Brain pericyte (primary cell): ENCODE measurements around the gene C11orf86.
"Not testable (repeated sequence)": the region's sequence is repeated elsewhere in the genome, so short reads cannot be mapped to it uniquely, and the experiment has no call there.

ENCODE experiments used
- DNase-seq: peaks from one replicate; pipeline ENCODE4 v3.0.0-alpha.2; 2012; ENCODE audit warnings: low read depth, low spot score

Gene C11orf86

DNA sequence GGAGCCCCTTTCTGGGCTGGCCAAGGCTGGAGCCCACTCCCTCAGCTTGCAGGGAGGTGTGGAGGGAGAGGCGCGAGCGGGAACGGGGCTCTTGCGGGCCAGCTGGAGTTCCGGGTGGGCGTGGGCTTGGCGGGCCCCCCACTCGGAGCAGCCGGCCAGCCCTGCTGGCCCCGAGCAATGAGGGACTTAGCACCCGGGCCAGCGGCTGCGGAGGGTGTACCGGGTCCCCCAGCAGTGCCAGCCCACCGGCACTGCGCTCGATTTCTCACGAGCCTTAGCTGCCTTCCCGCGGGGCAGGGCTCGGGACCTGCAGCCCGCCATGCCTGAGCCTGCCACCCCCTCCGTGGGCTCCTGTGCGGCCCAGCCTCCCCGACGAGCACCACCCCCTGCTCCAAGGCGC is 13.6 kb downstream of the C11orf86 start:
- not testable (repeated sequence) for DNase-seq

DNA sequence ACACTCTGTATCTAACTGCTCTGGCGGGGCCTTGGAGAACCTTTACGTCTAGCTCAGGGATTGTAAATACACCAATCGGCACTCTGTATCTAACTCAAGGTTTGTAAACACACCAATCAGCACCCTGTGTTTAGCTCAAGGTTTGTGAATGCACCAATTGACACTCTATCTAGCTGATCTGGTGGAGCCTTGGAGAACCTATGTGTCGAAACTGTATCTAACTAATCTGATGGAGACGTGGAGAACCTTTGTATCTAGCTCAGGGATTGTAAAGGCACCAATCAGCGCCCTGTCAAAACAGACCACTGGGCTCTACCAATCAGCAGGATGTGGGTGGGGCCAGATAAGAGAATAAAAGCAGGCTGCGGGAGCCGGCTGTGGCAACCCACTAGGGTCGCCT is 14.3 kb downstream of the C11orf86 start:
- not testable (repeated sequence) for DNase-seq

DNA sequence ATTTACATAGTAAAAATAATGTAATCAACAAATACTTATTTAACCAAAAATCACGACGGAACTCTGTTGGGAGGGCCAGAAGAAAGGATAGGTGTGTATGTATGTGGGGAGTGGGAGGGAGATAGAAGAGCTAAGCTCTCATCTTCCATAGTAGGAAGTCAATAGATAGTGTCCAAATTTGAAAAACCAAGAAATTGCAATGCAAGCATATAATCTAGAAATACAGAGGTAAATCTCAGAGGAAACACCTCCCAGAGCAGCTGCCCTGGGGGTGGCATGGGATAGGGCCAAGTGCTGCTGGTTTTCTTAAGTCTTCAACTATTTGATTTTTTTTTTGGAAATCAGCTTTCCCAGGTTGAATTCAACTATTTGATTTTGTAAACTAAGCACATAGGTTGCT is 16.9 kb downstream of the C11orf86 start:
- DNase-seq: no peak

DNA sequence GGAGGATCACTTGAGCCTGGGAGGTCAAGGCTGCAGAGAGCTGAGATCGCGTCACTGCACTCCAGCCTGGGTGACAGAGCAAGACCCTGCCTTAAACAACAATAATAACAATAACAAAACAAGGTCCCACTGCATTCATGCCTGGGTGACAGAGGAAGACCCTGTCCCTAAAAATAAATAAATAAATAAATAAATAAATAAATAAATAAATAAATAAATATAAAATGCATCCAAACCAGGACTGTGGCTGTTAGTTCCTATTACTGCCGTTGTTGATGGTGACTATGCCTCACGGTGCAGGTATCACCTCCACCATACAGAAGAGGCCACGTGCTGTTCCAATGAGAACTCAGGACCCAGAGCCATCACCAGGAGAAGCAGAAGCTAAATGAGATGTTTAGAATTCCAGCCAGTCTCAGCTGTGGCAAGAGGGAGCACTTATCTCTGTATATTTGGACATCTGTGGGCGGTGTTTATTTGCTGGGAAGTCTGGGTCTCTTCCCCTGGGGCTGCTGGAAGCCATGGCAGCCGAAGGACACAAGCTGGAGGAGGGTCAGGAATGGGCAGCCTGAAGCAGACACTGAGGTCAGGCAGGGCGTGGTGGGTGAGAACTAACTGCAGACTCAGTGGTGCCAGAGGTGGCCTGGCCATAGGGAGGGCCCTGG is 21.6 kb downstream of the C11orf86 start:
- DNase-seq: no peak

DNA sequence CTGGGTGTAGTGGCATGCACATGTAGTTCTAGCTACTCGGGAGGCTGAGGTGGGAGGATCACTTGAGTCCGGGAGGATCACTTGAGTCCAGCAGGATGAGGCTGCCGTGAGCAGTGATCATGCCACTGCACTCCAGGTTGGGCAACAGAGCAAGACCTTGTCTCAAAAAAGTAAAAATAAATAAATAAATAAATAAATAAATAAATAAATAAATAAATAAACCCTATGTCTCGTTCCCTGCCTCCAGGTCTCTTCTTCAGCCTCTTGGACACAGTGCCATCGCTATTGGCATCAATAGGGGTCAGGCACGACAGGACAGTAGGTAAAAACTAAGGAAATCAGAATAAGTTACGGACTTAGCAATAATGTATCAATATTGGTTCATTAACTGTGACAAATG is 24.5 kb downstream of the C11orf86 start:
- no peak for DNase-seq

DNA sequence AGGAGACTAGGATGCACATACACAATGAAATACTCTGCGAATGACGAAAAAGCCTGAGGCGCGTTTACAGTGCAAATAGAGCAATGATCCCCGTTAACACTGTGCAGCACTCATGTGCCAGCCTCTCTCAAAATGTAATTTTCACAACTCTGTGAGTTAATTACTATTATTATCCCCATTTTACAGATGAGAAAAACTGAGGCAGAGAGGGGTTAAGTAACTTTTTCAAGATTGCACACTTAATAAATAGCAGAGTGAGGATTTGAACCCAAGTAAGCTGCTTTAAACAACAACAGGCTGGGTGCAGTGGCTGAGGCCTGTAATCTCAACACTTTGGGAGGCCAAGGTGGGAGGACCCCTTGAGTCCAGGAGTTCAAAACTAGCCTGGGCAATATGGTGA is 26.2 kb downstream of the C11orf86 start:
- DNase-seq: no peak

DNA sequence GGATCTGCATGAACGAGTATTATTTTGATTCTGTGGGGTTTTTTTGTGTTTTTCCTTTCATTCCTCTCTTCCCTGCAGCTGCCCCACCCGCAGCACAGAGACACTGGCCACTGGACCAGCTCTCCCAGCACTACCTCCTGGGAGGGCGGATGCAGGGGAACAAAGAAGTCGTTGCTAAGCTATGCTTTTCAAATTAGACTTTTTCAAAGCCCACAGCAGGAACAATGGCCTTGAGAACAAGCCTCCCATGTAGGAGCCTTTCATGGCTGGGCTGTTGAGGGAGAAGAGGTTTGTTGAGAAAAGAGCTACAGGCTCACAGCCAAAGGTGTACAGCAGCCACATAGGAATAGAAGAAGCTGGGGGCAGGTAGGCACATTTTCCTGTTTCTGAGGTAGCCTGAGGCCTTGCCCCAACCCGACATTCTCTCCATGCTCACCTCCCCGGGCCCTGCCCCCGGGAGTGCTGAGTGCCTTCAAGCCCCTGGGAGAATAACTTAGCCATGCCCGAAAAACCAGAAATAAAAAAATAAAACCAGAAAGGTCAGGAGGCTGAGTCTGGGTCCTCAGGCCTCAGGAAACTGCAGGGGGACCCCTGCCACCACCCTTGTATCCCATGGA is 27.3 kb downstream of the C11orf86 start:
- no peak for DNase-seq

DNA sequence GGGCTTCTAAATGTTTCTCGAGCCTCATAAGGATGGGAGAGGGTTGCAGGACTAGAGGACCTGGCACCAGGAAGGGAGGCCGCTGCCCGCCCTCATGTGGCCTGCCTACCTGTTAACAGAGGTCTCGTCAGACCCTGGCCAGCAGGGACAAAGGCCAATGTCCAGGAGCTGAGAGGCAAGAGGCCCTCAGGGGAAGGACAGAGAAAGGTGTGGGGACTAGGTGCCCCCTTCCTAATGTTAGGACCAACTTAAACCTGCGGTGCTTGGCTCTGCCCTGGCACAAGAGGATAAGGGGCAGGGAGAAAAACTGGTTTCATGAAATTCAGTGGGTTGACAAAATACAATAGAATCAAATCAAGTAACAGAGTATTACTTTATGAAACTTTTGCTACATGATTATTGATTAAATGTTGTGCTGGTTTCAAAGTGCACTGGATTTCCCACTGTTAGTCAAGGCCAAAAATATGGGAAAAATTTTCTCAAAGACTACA is 27.9 kb downstream of the C11orf86 start:
- DNase-seq: no peak

DNA sequence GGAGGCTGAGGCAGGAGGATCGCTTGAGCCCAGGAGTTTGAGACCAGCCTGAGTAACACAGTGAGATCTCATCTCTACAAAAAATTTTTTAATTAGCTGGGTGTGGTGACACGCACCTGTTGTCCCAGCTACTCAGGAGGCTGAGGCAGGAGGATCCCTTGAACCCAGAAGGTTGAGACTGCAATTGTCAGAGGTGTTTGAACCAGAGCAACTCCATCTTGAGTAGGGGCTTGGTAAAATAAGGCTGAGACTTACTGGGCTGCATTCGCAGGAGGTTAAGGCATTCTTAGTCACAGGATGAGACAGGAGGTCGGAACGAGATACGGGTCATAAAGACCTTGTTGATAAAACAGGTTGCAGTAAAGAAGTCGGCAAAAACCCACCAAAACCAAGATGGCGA is 30.1 kb downstream of the C11orf86 start:
- not testable (repeated sequence) for DNase-seq

DNA sequence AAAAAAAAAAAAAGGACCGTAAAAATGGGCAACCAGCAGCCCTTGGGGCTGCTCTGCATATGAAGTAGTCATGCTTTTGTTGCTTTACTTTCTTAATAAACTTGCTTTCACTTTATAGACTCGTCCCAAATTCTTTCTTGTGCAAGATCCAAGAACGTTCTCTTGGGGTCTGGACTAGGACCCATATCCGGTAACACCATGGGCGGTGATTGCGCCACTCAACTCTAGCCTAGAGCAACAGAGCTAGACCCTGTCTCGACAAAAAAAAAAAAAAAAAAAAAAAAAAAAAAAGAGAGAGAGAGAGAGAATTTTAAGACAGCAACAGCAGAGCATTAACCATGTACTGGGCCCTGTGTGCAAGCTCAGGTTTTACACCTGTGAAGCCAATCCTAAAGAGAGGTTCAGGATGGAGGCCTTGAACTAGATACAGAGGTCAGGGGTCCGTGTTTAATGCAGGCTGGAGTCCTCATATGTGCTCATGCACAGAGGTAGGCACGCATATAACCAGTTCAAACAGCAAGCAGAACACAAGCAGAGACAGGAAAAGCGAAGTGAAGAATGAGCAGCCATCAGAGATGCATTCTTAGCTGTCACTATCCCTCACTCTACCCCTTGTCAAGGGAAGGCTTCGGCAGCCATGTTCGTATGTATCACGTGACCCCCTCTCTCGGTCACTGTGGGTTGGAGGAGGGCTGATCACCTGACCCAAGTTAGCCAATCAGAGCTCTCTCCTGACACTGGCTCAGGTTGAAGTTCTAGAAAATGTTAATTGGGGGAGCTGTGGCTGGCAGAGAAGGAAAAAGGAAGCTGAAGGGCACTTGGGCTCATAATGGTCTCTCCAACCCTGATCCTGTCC is 31.2 kb downstream of the C11orf86 start:
- DNase-seq: no peak

DNA sequence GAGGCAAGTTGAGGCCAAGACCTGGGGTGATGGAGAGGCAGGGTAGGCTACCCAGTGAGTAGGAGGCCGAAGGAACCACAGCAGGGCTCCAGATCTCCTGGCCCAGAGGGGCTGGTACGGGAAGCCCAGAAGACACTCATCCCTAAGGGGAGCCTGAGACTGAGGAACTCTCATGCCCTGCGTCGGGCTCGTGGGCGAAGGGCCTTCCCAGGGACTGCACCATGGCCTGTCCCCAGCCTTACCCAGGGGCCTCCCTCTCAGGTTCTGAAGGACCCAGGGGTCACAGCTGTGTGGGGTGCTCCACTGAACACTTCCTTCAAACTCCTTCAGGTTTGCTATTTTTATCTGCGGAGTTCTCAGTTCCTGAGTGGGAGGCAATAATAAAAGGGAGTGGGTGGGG is 32.0 kb downstream of the C11orf86 start:
- no peak for DNase-seq

DNA sequence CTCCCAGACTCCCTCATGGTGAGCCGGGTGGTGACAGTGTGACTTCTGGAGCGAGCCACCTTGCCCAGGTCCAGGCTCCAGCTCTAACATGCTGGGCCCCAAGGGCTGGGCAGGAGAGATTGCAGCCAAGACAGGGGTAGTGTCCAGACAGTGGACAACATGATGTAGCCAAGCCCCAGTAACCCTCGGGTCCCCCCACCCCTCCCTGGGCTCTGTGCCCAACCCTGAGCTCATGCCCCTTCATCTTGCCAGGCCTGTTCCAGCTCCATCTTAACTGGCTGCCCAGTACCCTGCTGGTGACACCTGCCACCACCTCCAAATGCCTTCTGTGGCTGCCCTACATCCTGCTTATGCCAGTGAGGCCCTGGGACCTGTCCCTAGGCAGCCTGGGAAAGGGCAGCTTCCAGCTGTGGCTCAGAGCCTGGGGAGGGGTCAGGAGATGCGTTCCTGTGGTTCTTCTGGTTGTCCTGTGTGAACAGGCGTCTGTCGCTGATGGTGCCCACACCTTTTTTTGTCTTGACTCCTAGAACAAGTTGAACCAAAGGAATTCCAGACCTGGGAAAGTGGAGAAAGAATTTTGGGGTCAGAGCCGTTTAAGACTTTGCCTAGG is 35.3 kb downstream of the C11orf86 start:
- DNase-seq: no peak

DNA sequence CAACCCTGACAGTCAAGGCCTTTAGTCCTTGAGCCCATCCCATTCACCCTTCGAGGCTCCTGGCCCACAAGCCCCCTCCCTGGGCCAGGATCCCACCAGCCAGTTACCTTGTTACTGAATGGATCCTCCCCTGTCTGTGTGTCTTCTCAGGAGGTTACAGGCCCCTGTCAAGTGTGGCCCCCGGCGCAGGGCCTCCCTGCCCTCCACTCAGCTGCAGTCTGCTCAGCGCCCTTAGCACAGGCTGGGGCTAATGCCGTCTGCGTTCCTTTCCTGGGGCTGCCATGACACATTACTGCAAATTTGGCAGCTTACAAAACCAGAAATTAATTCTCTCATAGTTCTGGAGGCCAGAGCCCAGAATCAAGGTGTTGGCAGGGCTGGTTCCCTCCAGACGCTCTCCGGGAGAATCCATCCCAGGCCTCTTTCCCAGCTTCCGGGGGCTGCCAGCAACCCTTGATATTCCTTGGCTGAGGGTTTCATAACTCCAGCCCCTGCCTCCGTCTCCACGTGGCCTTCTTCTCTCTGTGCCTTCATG is 38.5 kb downstream of the C11orf86 start:
- no peak for DNase-seq

DNA sequence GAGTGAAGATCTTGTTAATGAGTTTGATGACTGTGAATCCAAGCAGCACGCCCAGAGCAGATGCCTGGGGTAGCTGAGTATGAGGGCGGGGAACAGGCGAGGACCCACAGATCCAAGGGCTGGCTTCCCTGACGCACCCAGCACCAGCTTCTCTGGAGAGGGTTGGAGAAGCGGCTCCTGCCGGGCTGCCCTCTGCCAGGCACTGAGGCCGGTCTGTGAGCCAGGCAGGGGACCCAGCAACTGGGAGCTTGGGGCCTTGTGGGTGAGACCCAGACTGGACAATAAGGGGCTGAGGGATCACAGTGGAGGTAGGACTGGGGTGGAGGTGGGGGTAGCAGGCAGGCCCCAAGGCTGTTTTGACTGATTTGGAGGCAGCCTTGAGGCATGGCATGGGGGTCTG is 39.2 kb downstream of the C11orf86 start:
- DNase-seq: no peak

DNA sequence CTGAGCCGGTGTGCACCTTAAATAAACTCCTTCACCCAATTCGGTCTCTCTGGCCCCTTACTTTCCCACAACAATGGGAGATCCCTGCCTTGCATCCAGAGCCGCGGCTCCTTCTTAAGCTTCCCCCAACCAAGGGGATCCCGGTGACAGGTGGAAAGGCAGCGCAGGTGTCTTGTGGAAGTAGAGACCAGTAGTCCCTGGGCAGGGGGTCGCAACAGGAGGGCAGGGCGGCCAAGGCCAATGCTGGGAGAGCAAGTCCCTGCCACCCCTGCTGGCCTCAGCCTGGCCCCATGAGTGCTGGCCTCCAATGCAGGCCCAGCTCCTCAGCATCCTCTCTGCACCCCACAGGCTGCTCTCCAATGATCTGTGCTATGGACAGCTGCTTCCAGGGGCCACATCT is 39.9 kb downstream of the C11orf86 start:
- DNase-seq: no peak

DNA sequence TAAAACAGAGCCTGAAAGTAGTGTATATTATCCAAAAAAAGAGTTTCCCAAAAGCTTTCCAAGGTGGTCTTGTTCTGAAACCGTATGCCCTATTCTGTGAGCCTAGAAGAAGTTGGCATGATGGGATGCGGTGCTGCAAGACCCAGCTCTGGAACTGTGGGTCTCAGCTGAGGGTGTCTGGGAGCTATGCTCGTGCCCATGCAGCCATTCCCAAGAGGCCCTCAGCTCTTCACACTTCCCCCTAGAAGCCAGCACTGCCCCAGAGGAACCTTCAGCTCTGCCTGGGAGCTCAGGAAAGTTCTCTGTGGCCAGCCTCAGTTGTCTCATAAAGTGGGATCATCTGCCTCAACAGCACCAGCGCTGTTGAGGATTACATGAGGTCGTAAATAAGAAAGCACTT is 41.4 kb downstream of the C11orf86 start:
- no peak for DNase-seq

DNA sequence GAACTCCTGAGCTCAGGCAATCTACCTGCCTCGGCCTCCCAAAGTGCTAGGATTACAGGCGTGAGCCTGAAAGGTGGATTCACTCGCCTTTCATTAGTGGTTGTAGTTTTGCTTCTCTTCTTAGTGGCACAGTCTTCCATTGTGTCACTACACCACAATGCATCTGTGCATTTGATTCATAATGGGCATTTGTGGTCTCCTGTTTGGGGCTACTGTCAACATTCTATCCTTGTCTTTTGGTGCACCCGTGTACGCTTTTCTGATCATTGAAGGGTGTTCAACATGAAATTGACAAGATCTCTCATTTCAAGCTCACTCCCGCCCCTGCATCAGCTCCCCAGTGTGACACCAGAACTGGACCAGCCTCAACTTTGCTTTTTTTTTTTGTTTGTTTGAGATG is 45.8 kb downstream of the C11orf86 start:
- DNase-seq: no peak

DNA sequence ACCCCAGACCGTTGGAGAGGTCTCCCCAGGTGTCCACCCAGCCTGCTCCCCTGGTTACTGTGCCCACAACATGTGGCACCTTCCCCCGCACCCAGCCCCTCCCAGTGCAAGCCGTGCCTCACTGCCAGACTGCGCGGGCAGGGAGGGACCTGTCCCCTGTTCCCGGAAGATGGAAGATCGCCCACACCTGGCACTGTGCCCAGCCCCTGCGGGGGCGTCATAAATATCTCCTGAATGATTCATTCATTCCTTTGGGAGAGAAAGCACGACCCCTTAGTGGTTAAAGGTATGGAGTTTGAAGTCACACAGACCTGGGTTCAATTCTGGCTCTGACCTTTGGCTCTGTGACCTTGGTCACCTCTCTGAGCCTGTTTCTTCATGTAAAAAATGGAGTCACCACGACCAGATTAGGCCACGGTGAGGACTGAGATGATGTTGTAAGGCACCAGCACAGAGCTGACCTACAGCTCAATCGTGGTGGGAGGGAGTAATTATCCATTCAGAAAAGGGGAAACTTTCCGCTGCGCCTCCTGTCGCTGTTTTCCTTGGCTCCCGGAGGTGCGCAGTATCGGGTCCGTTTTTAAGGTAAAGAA is 47.3 kb downstream of the C11orf86 start:
- DNase-seq: no peak

DNA sequence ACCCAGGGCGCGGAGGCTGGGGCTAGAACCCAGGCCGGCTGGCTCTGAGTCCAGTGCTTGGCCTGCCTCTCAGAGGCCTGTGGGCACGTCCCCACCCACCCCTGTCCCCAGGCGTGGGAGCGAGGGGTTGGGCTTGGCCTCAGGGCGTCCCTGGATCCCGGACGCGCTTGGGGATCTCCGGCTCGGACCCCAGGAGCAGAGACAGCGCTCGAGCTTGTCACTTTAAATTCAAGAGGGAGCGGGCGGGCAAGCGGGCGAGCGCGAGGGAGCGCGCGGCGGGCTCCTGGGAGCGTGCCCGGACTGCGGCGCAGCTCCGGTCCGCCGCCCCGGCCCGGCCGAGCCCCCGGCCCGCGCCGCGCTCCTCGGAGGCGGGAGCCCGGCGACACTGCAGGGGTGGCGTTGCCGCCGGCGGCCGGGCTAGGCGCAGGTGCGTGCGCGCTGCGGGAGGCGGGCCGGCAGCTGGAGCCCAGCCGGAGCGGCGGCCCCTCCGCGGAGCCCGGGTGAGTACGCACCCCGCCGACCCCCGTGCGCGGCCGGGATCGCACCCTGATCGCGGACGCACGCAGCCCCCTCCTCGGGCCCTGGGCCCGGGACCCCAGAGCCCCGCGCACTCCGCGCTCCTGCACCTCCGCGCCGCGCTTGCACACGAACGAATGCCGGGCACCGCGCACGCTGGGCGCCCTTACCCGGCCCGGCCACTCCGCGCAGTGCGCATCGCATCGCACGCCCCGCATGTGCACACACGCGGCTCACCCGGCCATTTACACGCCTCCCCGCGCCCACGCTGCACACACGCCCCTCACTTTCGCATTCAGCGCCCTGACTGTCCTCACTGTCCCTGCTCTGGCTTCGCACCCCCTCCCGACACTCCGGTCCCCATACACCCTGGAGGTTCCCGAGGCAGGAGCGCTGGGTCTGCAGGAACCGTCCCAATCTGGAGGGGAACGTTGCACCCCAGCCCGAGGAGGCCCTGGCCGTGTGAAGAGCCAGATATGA is 48.2 kb downstream of the C11orf86 start, which contains the start of gene SYT12:
Gene SYT12, plus strand, starts transcription at position 174 of the 996 bp plus-strand sequence. CDS start 7,011 bp downstream, outside the sequence.
- DNase-seq: no peak

DNA sequence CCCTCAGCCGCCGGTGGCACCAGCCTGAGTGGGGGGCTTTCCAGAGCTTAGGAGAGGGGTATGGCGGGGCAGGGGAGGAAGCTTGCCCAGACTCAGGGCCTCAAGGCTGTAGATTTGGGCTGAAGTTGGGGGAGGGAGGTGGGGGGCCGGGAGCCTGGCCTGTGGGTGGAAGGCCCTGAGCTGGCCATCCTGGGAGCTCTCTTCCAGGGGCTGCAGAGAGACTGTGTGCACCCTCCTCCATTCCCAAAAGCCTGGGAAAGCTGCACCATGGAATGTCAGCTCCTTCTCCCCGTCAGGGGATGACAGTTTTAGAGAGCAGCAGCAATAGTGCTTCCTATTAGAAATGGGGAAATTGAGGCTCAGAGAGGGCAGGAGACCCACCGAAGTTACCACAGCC is 48.9 kb downstream of the C11orf86 start:
- no peak for DNase-seq
